MM.1S (cell line): ENCODE measurements around the gene NDUFV2.

Experiments used
- EZH2 ChIP-seq: fragments of 300-600 bp; sonication (generic); optimal IDR thresholded peaks from 2 replicates; pipeline ENCODE3; 2017; ENCODE audit warnings: low read depth, mild to moderate bottlenecking, antibody characterized with exemption, low read length, mixed read lengths
- EZH2phosphoT487 ChIP-seq: fragments of 300-600 bp; sonication (generic); IDR thresholded peaks from 2 replicates; pipeline ENCODE4 v1.6.1; 2018; ENCODE audit warnings: antibody characterized with exemption, low read length
- TF ChIP-seq, protein P1 (sequence below): fragments of 300-600 bp; sonication (generic); IDR thresholded peaks from 2 replicates; pipeline ENCODE4 v1.5.1; 2016; ENCODE audit warnings: antibody characterized with exemption, low read length, mixed read lengths

DNA sequence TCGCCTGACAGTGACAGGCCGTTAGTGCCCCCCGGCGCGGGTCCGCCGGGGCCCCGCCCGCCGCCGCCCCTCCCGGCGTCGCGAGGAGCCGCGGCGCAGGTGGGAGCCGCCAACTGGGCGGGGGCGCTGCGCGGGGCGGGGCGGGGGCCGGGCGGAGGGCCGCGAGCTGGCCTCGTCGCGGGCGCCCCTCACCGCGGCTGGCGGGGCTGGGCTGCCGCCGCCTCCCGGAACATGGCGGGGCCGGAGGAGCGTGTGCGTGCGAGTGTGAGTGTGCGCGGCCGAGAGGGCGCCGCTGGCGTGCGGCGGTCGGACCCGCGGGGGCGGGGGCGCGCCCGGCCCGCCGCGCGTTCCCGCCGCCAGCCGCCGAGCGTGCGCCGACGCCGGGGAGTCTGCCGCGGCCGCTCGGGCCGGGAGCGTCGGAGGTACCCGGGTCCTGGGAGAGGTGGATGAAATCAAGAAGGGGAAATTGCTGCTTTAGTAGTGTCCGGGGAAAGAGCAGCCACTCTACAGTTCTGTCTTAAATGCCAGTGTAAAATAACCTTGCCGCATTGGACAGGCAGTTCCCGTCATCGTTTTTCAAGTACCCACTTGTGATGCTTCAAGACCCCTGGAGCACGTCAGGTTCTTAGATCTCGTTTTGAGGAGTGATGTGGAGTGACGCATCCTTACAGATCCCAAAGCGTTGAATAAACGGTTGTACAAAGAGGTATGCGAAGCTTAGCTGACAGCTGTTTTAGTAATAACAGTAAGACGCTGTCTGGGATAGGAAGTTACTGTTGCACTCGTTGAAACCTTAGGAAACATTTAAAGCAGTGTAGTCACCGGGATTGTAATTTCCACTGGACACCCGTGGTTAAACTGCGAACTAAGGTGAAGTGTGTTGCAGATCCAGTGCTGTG lies 34.9 kb downstream of the NDUFV2 start:
- TF ChIP-seq, protein P1, sequence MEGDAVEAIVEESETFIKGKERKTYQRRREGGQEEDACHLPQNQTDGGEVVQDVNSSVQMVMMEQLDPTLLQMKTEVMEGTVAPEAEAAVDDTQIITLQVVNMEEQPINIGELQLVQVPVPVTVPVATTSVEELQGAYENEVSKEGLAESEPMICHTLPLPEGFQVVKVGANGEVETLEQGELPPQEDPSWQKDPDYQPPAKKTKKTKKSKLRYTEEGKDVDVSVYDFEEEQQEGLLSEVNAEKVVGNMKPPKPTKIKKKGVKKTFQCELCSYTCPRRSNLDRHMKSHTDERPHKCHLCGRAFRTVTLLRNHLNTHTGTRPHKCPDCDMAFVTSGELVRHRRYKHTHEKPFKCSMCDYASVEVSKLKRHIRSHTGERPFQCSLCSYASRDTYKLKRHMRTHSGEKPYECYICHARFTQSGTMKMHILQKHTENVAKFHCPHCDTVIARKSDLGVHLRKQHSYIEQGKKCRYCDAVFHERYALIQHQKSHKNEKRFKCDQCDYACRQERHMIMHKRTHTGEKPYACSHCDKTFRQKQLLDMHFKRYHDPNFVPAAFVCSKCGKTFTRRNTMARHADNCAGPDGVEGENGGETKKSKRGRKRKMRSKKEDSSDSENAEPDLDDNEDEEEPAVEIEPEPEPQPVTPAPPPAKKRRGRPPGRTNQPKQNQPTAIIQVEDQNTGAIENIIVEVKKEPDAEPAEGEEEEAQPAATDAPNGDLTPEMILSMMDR = no peak
- TF ChIP-seq EZH2 = no peak
- TF ChIP-seq EZH2phosphoT487 = no peak
